LNCaP clone FGC (cell line): ENCODE results near the gene GRIK4.

Experiments used
- DNase-seq: peaks from one replicate; pipeline ENCODE4 v3.0.0-alpha.2; 2011; ENCODE audit warnings: low read depth
- H3K4me3 ChIP-seq: 2 replicates; pipeline ENCODE4 v1.5.1; 2011; ENCODE audit warnings: mild to moderate bottlenecking, low read depth, low read length, control low read depth
- CTCF ChIP-seq: IDR thresholded peaks from 2 replicates; pipeline ENCODE4 v1.5.1; 2012; ENCODE audit warnings: mild to moderate bottlenecking; ENCODE audit not compliant: control insufficient read depth, insufficient read depth; ENCODE audit errors: extremely low read depth

GRIK4 gene

DNA sequence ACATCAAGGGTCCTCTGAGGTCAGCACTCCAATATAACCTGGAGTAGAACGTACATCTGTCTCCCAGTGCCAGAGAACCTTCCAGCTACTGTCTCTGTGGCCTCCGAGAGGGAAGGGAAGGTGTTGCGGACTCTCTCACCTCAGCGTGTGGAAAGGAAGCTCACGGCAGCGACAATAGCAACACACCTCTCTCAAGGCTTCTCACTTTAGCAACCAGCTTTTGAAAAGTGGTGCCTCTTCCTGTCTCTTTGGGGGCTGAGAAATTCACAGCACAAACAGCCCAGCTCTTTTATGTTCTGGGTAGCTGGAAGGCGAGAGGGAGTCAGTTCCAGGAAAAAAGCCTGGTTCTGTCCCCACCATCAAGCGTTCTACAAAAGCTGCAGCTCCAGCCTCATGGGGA, 355.5 kb downstream of the GRIK4 start:
- DNase-seq, result no peak
- H3K4me3 ChIP-seq, result no peak overlapping the region
- TF ChIP-seq CTCF, result no peak

- DNase-seq, result no peak
- no peak overlapping the region for H3K4me3 ChIP-seq
- TF ChIP-seq CTCF, result no peak
Measured at GRCh38 chr11:120867531-120867930, 356.0 kb downstream of the GRIK4 start.

DNA sequence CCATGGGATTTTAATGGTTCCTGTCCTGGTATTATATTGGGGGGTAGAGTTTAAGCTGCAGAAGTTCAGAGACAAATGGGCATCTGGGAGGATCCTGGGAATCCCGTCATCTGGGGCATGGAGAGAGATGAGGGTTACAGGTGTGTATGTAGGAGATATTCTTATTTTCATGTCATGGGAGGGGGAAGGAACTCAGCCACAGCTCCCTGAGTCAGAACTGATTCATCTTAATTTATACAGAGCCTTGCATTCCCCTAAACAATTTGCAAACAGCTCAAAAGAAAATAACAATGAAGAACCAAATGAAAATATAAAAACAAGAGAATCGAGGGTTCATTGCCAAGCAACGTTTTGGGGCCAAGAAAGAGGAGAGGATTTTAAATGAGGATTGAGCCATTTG, 356.4 kb downstream of the GRIK4 start:
- DNase-seq, result no peak
- no peak for TF ChIP-seq CTCF
- no peak overlapping the region for H3K4me3 ChIP-seq

DNA sequence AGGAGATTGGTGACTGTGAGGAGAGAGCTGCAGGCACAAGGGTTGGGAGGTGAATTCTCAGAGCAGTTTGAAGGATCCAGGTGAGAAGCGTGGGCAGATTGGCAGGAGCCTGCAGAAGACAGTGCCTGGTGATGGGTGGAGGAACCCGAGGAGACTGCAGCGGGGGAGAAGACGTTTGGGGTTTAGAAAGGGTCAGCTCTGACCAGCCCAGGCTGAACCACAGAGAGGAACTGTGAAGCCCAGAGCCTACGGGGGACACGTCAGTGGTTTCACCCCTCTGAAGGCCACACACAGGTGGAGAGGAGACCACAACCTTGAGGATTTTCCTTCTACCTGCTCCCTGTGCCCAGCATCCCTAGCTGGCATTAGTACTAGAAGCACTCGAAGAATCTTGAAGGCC, 357.5 kb downstream of the GRIK4 start:
- no peak overlapping the region for H3K4me3 ChIP-seq
- no peak for TF ChIP-seq CTCF
- DNase-seq, result no peak

DNA sequence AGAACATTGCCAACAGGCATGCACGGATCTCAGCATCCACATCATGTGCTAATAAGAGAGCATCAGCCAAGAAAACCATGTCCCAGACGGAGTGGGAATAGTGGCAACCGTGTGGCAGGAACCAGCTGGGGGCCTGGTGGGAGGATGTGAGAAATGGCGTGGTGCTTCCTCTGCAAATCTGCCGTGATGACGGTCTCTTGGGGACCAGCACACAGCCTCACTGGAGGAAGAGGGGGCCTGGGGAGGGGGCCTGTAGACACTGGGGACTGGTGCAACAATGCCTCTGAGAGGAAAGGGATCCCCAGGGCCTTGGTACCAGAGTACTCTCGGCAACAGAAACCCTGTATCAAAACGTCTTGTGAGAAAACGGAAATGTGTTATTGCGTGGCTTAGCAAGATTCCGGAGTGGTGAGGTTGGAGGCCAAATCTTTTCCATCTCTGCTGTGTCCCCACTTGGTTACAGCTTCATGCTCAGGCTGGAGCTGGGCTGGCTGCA, 358.0 kb downstream of the GRIK4 start:
- TF ChIP-seq CTCF, result no peak
- H3K4me3 ChIP-seq, result no peak overlapping the region
- DNase-seq, result no peak

DNA sequence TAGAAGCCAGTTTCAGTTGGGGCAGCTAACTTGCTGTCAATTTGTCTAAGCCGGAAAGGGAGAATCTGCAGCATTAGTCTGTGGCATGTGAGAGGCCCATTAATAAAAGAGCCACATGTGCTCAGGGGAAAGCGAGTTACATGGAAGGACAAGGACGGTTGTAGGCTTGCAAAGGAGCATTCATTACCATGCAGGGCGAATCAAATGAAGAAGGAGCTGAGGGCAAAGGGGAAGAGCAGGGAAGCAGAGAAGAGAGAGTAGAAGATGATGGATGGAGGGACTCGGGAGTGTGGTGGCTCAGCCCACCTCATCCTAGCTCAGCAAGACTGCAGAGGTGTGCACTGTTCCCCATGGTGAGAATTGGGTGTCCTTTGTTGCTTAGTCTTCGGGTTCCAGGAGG, 359.6 kb downstream of the GRIK4 start:
- no peak for DNase-seq
- H3K4me3 ChIP-seq, result no peak overlapping the region
- TF ChIP-seq CTCF, result no peak

GRCh38 chr11:120871924-120872323, 360.4 kb downstream of the GRIK4 start:
- TF ChIP-seq CTCF, result no peak
- H3K4me3 ChIP-seq, result no peak overlapping the region
- DNase-seq, result no peak
